ENCODE data around the gene EOGT.

Gene EOGT

GRCh38 chr3:69009559-69010410, 3.7 kb downstream of the EOGT start:
- no peak for DNase-seq (ENCODE audit: low read depth in 3 of 3)

GRCh38 chr3:69008980-69009379, 4.5 kb downstream of the EOGT start:
- no peak for DNase-seq (ENCODE audit: low read depth in 3 of 3)

GRCh38 chr3:69005791-69006482, 7.5 kb downstream of the EOGT start:
- no peak for DNase-seq (ENCODE audit: low read depth in 3 of 3)

- DNase-seq (ENCODE audit: low read depth in 3 of 3): no peak
Observed at GRCh38 chr3:69005071-69005790, 8.3 kb downstream of the EOGT start.

- DNase-seq (ENCODE audit: low read depth in 3 of 3): no peak
Observed at GRCh38 chr3:69004138-69004537, 9.3 kb downstream of the EOGT start.

GRCh38 chr3:68999605-69000004, 13.9 kb downstream of the EOGT start:
- DNase-seq (ENCODE audit: low read depth in 3 of 3): no peak

- no peak for DNase-seq (ENCODE audit: low read depth in 3 of 3)
Observed at GRCh38 chr3:68999158-68999557, 14.3 kb downstream of the EOGT start.

- no peak for DNase-seq (ENCODE audit: low read depth in 3 of 3)
Observed at GRCh38 chr3:68997887-68998286, 15.6 kb downstream of the EOGT start.

GRCh38 chr3:68996356-68996995, 17.0 kb downstream of the EOGT start:
- no peak for DNase-seq (ENCODE audit: low read depth in 3 of 3)

GRCh38 chr3:68988740-68989139, 24.7 kb downstream of the EOGT start:
- no peak for DNase-seq (ENCODE audit: low read depth in 3 of 3)

- no peak for DNase-seq (ENCODE audit: low read depth in 3 of 3)
Observed at GRCh38 chr3:68987322-68987721, 26.2 kb downstream of the EOGT start.

GRCh38 chr3:68986496-68987208, 26.8 kb downstream of the EOGT start:
- DNase-seq (ENCODE audit: low read depth in 3 of 3): no peak

- DNase-seq (ENCODE audit: low read depth in 3 of 3): no peak
Observed at GRCh38 chr3:68985146-68985790, 28.2 kb downstream of the EOGT start.

- DNase-seq (ENCODE audit: low read depth in 3 of 3): no peak
Observed at GRCh38 chr3:68984011-68984530, 29.4 kb downstream of the EOGT start.

- no peak for DNase-seq (ENCODE audit: low read depth in 3 of 3)
Observed at GRCh38 chr3:68977486-68978167, 35.9 kb downstream of the EOGT start.

GRCh38 chr3:68974711-68975110, 38.8 kb downstream of the EOGT start:
- DNase-seq (ENCODE audit: low read depth in 3 of 3): no peak

- no peak for DNase-seq (ENCODE audit: low read depth in 3 of 3)
Observed at GRCh38 chr3:68973639-68974038, 39.8 kb downstream of the EOGT start.

- no peak for DNase-seq (ENCODE audit: low read depth in 3 of 3)
Observed at GRCh38 chr3:68972358-68972979, 41.0 kb downstream of the EOGT start.

GRCh38 chr3:68964694-68965093, 48.8 kb downstream of the EOGT start:
- no peak for DNase-seq (ENCODE audit: low read depth in 3 of 3)

- no peak for DNase-seq (ENCODE audit: low read depth in 3 of 3)
Observed at GRCh38 chr3:68963891-68964290, 49.6 kb downstream of the EOGT start.
